CD4-positive, alpha-beta T cell treated with Interleukin-17A for 4 hours (primary cell): Measurements from ENCODE around the gene MAPK1.
A peak's percentile ranks its signal among the peaks of the same experiment; 100 is the strongest.
"Not testable (repeated sequence)": the region's sequence is repeated elsewhere in the genome, so short reads cannot be mapped to it uniquely, and the experiment has no call there.

ENCODE experiments used
- DNase-seq: peaks from one replicate; pipeline ENCODE4 v3.0.0-alpha.2; 2020; ENCODE audit warnings: mixed read lengths

Gene MAPK1

DNA sequence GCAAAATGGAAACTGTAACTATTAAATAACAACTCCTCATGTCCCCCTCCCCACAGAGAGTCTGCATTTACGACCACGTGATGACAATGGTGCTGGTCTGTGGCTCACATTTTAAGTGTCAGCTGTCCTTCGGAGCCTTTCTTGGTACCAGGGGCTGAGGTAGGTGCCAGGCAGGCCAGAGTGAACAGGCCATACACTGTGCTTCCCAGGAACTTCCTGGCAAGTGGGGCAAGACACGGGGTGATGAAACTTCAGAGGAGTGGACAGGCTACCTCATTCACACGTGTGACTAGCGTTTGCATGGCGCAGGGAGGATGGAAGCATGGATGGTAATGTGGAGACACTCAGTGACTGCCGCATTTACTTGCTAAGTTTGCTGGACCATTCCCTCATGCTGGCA, 121.5 kb downstream of the MAPK1 start:
- DNase-seq: no peak

DNA sequence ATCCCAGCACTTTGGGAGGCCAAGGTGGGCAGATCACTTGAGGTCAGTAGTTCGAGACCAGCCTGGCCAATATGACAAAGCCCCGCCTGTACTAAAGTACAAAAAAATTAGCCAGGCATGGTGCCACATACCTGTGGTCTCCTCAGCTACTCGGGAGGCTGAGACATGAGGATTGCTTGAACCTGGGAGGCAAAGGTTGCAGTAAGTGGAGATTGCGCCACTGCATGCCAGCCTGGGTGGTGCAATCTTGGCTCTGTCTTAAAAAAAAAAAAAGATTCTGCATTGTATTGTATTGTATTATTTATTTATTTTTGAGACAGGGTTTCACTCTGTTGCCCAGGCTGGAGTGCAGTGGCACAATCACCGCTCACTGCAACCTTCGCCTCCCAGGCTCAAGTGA, 122.5 kb downstream of the MAPK1 start:
- DNase-seq: not testable (repeated sequence)

GRCh38 chr22:21741790-21742189, 125.7 kb downstream of the MAPK1 start:
- DNase-seq: no peak

DNA sequence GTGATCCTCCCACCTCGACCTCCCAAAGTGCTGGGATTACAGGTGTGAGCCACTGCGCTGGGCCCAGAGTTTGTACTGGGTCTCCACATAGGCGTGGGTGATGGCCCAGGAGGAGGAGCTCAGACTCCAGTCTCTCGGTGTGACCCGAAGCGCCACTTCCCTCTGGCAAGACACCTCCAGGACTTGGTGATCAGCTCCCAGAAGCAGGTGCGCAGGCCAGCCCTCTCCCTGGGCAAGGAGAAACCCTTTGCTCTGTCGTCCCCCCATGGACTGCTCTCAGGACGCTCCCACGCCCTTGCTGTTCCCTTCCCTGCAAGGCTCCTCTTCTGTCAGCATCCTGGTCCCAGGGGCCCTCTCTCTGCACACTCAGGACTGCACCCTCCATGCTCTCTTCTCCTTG, 126.4 kb downstream of the MAPK1 start:
- DNase-seq: no peak

DNA sequence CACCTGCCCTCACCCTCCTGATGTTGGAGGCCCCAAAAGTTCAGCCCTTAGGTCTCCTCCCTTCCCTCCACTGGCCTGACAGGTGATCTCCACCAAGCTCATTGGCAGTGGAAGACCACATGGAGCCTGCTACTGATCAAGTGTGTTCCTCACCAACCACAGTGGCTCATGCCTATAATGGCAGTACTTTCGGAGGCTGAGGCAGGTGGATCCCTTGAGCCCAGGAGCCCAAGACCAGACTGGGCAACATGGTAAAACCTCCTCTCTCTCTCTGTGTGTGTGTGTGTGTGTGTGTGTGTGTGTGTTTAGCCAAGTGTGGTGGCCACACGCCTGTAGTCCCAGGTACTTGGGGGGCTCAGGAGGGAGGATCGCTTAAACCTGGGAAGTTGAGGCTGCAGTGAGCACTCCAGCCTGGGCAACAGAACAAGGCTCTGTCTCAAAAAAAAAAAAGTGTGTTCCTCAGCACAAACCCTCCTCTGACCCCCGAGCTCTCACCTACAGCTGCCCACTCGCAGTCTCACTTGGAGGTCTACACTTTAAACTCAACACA, 127.5 kb downstream of the MAPK1 start:
- no peak for DNase-seq

GRCh38 chr22:21738966-21739365, 128.5 kb downstream of the MAPK1 start:
- no peak for DNase-seq

DNA sequence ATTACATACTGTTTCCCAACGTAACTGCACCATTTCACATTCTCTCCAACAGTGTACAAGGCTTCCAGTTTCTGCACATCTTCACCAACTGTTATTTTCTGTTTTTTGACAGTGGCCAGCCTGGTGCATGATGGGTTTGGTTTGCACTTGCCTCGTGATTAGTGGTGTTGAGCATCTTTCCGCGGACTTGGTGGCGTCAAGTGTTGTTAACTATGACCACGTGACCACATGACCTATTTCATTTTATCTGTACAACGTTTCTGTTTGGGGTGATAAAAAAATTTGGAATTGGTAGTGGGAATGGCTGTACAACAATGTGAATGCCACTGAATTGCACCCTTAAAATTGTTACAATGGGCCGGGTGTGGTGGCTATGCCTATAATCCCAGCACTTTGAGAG, 129.4 kb downstream of the MAPK1 start:
- no peak for DNase-seq

DNA sequence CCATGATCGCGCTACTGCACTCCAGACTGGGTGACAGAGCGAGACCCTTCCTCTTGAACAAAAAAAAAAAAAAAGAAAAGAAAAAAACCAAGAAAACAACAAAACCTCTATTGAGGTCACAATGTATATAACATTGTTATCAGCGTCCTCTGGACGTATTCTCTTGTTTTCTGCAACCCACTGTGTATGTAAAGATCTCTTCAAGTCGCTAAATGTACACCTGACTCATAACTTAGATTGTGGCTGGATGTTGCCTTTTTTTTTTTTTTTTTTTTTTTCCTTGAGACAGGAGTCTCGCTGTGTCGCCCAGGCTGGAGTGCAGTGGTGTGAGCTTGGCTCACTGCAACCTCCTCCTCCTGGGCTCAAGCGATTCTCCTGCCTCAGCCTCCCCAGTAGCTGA, 130.5 kb downstream of the MAPK1 start:
- no peak for DNase-seq

- DNase-seq: no peak
Measured at GRCh38 chr22:21736084-21736642, 131.3 kb downstream of the MAPK1 start.

DNA sequence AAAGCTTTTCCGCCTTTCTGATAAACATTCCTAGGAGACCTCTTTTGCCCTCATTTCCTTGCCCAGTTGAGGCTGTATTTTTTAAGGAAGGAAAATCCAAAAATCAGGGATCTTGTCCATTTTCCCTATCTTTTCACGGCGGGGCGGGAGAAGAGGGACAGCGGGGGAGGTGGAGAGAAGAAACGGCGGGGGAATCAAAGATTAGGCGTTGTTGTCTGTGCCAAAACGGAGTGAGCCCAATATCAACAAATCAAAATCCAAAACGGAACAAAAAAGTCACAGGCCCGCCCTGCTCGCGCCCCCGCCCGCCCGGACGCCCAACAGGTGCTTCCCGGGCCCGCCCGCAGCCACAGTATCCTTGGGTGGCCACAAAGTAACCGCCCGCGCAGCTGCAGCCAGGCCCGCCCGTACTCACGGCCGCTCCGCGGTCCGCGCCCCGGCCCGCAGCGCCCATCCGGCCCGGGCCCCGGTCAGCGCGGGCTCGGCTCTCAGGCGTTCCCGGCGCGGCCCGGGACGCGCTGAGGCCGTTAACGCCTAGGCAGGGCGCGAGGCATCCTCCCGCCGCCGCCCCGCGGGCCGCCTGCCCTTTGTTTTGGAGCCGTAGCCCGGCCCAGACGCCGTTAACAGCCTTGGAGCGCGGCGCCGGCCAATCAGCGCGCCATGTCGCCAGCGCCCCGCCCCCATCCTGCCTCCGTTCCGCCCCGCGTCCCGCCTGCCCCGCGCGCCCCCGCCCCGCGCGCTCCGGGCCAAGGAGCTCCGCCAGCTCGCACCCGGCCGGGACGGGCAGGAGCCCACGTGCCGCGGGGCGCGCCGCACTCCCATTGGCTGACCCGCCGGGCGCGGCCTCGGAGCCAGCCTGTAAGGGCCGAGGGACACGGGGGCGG, 132.0 kb downstream of the MAPK1 start, which contains the start of gene YPEL1:
YPEL1 (minus strand) TSS at position 595 of the 884 bp plus-strand sequence. CDS start 25,050 bp downstream, outside the sequence.
- DNase-seq: peak; percentile 96

- peak; percentile 6 for DNase-seq
Measured at GRCh38 chr22:21734540-21735199, 132.8 kb downstream of the MAPK1 start.

- no peak for DNase-seq
Measured at GRCh38 chr22:21731503-21731902, 135.9 kb downstream of the MAPK1 start.

DNA sequence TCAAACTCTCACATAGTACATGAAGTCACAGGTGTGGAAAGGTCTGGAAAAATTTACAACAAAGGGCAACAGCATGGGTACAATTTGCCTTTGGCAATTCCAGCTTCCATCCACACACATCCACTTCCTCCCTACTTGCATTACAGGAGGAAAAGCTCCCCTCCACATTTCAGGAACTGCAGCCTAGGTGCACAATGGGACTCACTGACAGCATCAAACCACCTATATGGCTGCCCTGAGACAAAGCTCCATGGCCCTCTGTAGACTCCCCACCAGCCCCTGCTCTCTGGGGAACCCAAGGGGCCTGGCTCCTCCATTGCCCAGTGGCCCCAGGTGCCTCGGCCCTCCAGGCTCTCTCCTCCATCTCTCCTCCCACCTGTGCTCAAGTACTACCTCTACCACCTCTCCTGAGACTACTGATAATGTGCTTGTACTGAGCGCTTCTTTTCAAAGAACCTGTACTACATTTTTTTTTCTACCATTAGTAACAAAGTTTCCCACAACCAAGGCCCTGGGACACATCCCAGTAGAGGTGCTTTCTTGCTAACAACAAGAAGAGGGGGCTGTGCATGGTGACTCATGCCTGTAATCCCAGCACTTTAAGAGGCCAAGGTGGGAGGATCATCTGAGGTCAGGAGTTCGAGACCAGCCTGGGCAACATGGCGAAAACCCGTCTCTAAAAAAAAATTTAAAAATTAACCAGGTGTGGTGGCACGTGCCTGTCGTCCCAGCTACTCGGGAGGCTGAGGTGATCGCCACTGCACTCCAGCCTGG, 136.7 kb downstream of the MAPK1 start:
- DNase-seq: no peak

DNA sequence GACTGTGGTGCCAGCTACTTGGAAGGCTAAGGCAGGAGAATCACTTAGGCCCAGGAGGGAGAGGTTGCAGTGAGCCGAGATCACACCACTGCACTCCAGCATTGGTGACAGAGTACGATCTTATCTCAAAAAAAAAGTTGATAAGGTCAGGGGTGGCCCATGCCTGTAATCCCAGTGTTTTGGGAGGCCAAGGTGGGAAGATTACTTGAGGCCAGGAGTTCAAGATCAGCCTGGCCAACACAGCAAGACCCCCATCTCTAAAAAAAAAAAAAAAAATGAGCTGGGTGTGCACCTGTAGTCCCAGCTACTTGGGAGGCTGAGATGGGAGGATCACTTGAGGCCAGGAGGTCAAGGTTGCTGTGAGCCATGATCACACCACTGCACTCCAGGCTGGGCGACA, 138.3 kb downstream of the MAPK1 start:
- not testable (repeated sequence) for DNase-seq

GRCh38 chr22:21728270-21728669, 139.2 kb downstream of the MAPK1 start:
- DNase-seq: no peak

- DNase-seq: no peak
Measured at GRCh38 chr22:21727768-21728167, 139.7 kb downstream of the MAPK1 start.

DNA sequence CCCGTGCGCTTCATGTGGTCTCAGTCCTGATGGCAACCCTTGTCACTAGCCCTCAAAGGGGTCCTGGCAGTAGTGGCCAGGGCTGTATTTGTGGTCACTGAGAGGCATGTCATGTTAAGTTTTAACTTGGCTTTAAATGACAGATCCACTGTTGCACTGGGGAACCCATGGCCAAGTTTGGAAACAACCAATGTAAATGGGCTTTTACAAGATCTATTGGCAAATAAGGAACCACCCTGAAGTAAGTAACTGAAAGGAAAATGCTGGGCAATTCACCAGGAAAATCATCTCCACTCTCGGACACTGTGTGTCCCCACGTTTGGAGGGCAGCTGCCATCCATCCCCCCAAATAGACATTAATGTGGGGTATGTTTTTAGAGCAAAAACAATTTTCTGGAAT, 140.3 kb downstream of the MAPK1 start:
- DNase-seq: no peak

- DNase-seq: peak; percentile 33
Measured at GRCh38 chr22:21726650-21727049, 140.8 kb downstream of the MAPK1 start.

DNA sequence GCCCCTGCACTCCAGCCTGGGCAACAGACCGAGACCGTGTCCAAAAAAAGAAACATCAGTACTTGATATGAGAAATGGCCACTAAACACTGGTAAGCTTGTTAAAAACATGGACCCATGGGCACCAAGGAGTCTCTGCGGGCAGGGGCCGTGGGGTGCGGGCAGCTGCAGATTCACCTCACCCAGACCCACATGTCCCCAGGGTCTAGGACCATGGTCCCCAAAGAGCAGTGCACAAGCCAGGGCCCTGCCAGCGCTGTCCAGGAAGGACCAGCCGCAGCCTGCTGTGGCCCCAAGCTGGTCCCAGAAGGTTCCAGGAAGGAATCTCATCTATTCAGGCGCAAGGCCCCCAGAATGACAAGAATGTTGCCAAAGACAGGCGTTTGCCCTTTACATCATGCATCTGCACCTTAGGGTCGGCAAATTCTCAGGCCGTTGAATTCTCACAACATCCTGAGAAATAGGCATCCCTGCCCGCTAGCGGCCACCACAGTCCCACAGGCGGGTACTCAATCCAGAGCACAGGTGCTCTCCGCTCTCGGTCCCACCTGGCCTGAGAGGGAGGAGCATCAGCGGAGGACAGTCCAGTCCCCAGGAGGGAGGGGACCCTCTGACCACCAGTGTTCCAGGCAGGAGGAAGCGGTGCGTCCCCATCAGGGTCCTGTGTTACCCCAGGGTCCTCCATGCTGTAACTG, 141.3 kb downstream of the MAPK1 start:
- DNase-seq: no peak

- not testable (repeated sequence) for DNase-seq
Measured at GRCh38 chr22:21724496-21724895, 142.9 kb downstream of the MAPK1 start.

DNA sequence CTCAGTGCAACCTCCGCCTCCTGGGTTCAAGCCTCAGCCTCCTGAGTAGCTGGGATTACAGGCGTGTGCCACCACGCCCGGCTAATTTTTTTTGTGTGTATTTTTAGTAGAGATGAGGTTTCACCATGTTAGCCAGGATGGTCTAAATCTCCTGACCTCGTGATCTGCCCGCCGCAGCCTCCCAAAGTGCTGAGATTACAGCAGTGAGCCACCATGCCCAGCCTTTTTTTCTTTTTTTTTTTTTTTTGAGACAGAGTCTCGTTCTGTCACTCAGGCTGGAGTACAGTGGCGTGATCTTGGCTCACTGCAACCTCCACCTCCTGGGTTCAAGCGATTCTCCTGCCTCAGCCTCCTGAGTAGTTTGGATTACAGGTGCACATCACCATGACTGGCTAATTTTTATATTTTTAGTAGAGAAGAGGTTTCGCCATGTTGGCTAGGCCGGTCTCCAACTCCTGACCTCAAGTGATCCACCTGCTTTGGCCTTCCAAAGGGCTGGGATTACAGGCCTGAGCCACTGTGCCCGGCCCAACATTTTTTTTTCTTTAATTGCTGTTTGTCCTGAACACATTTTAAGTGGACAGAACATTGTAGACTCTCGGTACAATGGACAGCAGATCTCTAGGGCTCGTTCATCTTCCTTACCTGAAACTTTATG, 146.1 kb downstream of the MAPK1 start:
- not testable (repeated sequence) for DNase-seq
